DOHH2 (cell line): ENCODE results near the gene SORBS1.

Source experiments
- CTCF ChIP-seq: fragments of 200-600 bp; sonication (generic); IDR thresholded peaks from one replicate; pipeline ENCODE4 v1.5.1; 2014; ENCODE audit warnings: antibody characterized with exemption, mild to moderate bottlenecking, low read depth, low read length; ENCODE audit not compliant: poor library complexity, severe bottlenecking
- EZH2phosphoT487 ChIP-seq: fragments of 200-600 bp; sonication (generic); IDR thresholded peaks from 2 replicates; pipeline ENCODE4 v1.6.1; 2017; ENCODE audit warnings: borderline replicate concordance, mild to moderate bottlenecking, antibody characterized with exemption, low read length, moderate library complexity, mixed read lengths

- TF ChIP-seq CTCF = no peak
- no peak for TF ChIP-seq EZH2phosphoT487
Observed at GRCh38 chr10:95329296-95329695, 231.9 kb downstream of the SORBS1 start.
